GM12878 (cell line): ENCODE measurements around the gene COX19. TPM values are rescaled to one million over a fixed set of nuclear protein-coding genes. Genes with fewer than 3 reads are reported as not detected.

Experiments
- ATAC-seq: fragments of 200-7000 bp; cut with Tn5 transposase; 3 replicates; pipeline ENCODE4 v1.9.1; 2020; ENCODE audit warnings: mild to moderate bottlenecking, moderate library complexity
- BruUV-seq: library from RNA; stranded (reverse); fragments of 400-500 nt; replicated peaks from 2 replicates; lab custom pipeline; 2021; lab: Mats Ljungman, UMichigan
- CTCF ChIA-PET: fragments of 300-600 bp; sonication (Branson Sonifier 250); formaldehyde crosslinking; extraction: SDS; loops from one replicate; lab custom pipeline; 2021; ENCODE audit warnings: inconsistent platforms; lab: Yijun Ruan, JAX
- POLR2A ChIA-PET: fragments of 350-600 bp; formaldehyde crosslinking; extraction: SDS; loops from one replicate; lab custom pipeline; 2021; ENCODE audit warnings: inconsistent platforms; lab: Charles Lee
- RAD21 ChIA-PET: fragments of 300-600 bp; sonication (Branson Sonifier 250); formaldehyde crosslinking; loops from one replicate; lab custom pipeline; 2023; ENCODE audit warnings: antibody characterized with exemption; ENCODE audit not compliant: unreplicated experiment; lab: Charles Lee
- SMC1A ChIA-PET: fragments of 300-600 bp; sonication (Branson Sonifier 250); formaldehyde crosslinking; loops from one replicate; lab custom pipeline; 2023; ENCODE audit not compliant: unreplicated experiment, uncharacterized antibody; lab: Charles Lee
- DNase-seq: peaks from one replicate; pipeline ENCODE4 v3.0.0-alpha.2; 2011; ENCODE audit warnings: low read depth, low spot score
- FAIRE-seq: peaks from 3 replicates; lab custom pipeline; 2011; peaks lifted over from hg19 to GRCh38; lab: Jason Lieb, UNC
- H2AFZ ChIP-seq: 2 replicates; pipeline ENCODE4 v1.6.0; 2011; ENCODE audit warnings: low read depth, low read length, control low read depth; ENCODE audit not compliant: control insufficient read depth
- H3K27ac ChIP-seq: 2 replicates; pipeline ENCODE4 v1.5.1; 2011; ENCODE audit warnings: control low read depth; ENCODE audit not compliant: control insufficient read depth, insufficient read depth
- H3K27me3 ChIP-seq, 2 experiments: replicated peaks in 1 of 2; 2 replicates each; pipeline versions ENCODE4 v1.6.0 to v1.6.1; 2011; ENCODE audit warnings: low read length in 1 of 2; ENCODE audit not compliant: control insufficient read depth in 2 of 2, insufficient read depth in 2 of 2
- H3K36me3 ChIP-seq, 2 experiments: 2 replicates each; pipeline ENCODE4 v1.5.1; 2011; ENCODE audit warnings: low read length in 1 of 2; ENCODE audit not compliant: control insufficient read depth in 2 of 2, insufficient read depth in 2 of 2
- H3K4me1 ChIP-seq: 2 replicates; pipeline ENCODE4 v1.6.1; 2011; ENCODE audit warnings: mild to moderate bottlenecking, low read length, moderate library complexity, mixed read lengths; ENCODE audit not compliant: control insufficient read depth, insufficient read depth
- H3K4me2 ChIP-seq: 2 replicates; pipeline ENCODE4 v1.6.0; 2011; ENCODE audit warnings: control low read depth; ENCODE audit not compliant: control insufficient read depth, insufficient read depth
- H3K4me3 ChIP-seq: fragments of 200-600 bp; sonication (generic); 2 replicates; pipeline ENCODE4 v1.5.1; 2016
- H3K79me2 ChIP-seq: 2 replicates; pipeline ENCODE4 v1.6.0; 2011; ENCODE audit warnings: low read length; ENCODE audit not compliant: control insufficient read depth, insufficient read depth
- H3K9ac ChIP-seq: 2 replicates; pipeline ENCODE4 v1.8.0; 2011; ENCODE audit warnings: low read length, control low read depth, mixed read lengths; ENCODE audit not compliant: control insufficient read depth, insufficient read depth
- H3K9me3 ChIP-seq: replicated peaks from 3 replicates; pipeline ENCODE4 v1.5.1; 2011; ENCODE audit warnings: mild to moderate bottlenecking, low read length; ENCODE audit not compliant: control insufficient read depth, insufficient read depth
- H4K20me1 ChIP-seq: 2 replicates; pipeline ENCODE4 v1.6.0; 2011; ENCODE audit not compliant: control insufficient read depth, insufficient read depth
- KLF5 ChIP-seq: fragments of 450-650 bp; IDR thresholded peaks from 2 replicates; pipeline ENCODE4 v1.6.1; 2014; ENCODE audit warnings: mild to moderate bottlenecking; ENCODE audit not compliant: partially characterized antibody
- LARP7 ChIP-seq: fragments of 450-650 bp; IDR thresholded peaks from 2 replicates; pipeline ENCODE4 v1.6.1; 2017; ENCODE audit warnings: mild to moderate bottlenecking
- MYC ChIP-seq: IDR thresholded peaks from 2 replicates; pipeline ENCODE4 v1.6.1; 2011; ENCODE audit warnings: mild to moderate bottlenecking, low read length, moderate library complexity, inconsistent platforms; ENCODE audit not compliant: insufficient read depth, insufficient replicate concordance, insufficient read length, severe bottlenecking
- NBN ChIP-seq: fragments of 450-650 bp; IDR thresholded peaks from 2 replicates; pipeline ENCODE4 v1.6.1; 2016
- NR2C2 ChIP-seq: IDR thresholded peaks from 2 replicates; pipeline ENCODE4 v1.6.1; 2011; ENCODE audit warnings: borderline replicate concordance, low read depth; ENCODE audit not compliant: control insufficient read depth, insufficient read length
- NR2F1 ChIP-seq: fragments of 450-650 bp; conservative IDR thresholded peaks from 2 replicates; pipeline ENCODE4 v1.6.1; 2017; ENCODE audit warnings: mild to moderate bottlenecking
- PML ChIP-seq: IDR thresholded peaks from 2 replicates; pipeline ENCODE4 v1.6.1; 2012; ENCODE audit warnings: low read length, inconsistent platforms
- RBBP5 ChIP-seq: fragments of 200-600 bp; sonication (generic); conservative IDR thresholded peaks from 2 replicates; pipeline ENCODE4 v1.6.1; 2016
- SREBF2 ChIP-seq: IDR thresholded peaks from 2 replicates; pipeline ENCODE4 v1.6.1; 2012; ENCODE audit warnings: mild to moderate bottlenecking, low read length
- TAF1 ChIP-seq: IDR thresholded peaks from 2 replicates; pipeline ENCODE4 v1.6.1; 2011; ENCODE audit warnings: mild to moderate bottlenecking, low read depth, low read length, borderline replicate concordance
- YY1 ChIP-seq: IDR thresholded peaks from 2 replicates; pipeline ENCODE4 v1.6.1; 2011; ENCODE audit warnings: low read depth, mild to moderate bottlenecking, low read length
- WGBS: methylation state at CpG from one replicate; pipeline ENCODE4 v1.1.6; 2016; ENCODE audit warnings: low lambda C conversion rate; ENCODE audit not compliant: insufficient replicate concordance, insufficient coverage; ENCODE audit errors: missing lambda C conversion rate; 5-methylcytosine and 5-hydroxymethylcytosine counted together
- in situ Hi-C: fragments of 300-500 bp; cut with MboI; formaldehyde crosslinking; loops from 9 replicates; pipeline ENCODE4 v1.14.3; 2018; ENCODE audit warnings: mixed read lengths
- intact Hi-C: fragments of 100-400 bp; cut with micrococcal nuclease; formaldehyde crosslinking; loops from one replicate; pipeline ENCODE4 v1.14.2; 2022; ENCODE audit not compliant: unreplicated experiment
- polyA plus RNA-seq, 11 experiments: library from polyadenylated mRNA; depleted of rRNA in 4 of 11; unstranded in 6 of 11; stranded (reverse) in 5 of 11; fragments of >200 nt; fragmentation: Nextera tagmentation in 4 of 11; fragmentation: Illumina TruSeq in 1 of 11; extraction: Ambion mirVana in 4 of 11; extraction: Trizol in 1 of 11; gene quantifications; 1 replicate in 1 of 11; 2 replicates in 10 of 11; pipeline versions ENCODE4 v1.2.1 to v1.2.3, GENCODE V29; 2011 to 2016; ENCODE audit warnings: inconsistent platforms in 2 of 11, missing spikeins in 2 of 11, low read depth in 1 of 11
- total RNA-seq, 4 experiments: library from RNA; depleted of rRNA in 3 of 4; stranded (reverse); fragments of >200 nt in 3 of 4; fragmentation: Illumina TruSeq in 1 of 4; extraction: Trizol in 1 of 4; gene quantifications; 2 replicates each; pipeline versions ENCODE4 v1.2.1 to v1.2.3, GENCODE V29; 2013 to 2021
- TF ChIP-seq, protein P1 (sequence below): IDR thresholded peaks from 2 replicates; pipeline ENCODE4 v1.6.1; 2012; ENCODE audit warnings: low read depth, low read length, improper control_type of control experiment

COX19 gene
- total and polyA plus RNA-seq, 10 of the 15 experiments (the other 5 are each of a cell fraction or from before 2014, with no cell fraction given): 3.7 to 17.9 (median 10.8) TPM

DNA sequence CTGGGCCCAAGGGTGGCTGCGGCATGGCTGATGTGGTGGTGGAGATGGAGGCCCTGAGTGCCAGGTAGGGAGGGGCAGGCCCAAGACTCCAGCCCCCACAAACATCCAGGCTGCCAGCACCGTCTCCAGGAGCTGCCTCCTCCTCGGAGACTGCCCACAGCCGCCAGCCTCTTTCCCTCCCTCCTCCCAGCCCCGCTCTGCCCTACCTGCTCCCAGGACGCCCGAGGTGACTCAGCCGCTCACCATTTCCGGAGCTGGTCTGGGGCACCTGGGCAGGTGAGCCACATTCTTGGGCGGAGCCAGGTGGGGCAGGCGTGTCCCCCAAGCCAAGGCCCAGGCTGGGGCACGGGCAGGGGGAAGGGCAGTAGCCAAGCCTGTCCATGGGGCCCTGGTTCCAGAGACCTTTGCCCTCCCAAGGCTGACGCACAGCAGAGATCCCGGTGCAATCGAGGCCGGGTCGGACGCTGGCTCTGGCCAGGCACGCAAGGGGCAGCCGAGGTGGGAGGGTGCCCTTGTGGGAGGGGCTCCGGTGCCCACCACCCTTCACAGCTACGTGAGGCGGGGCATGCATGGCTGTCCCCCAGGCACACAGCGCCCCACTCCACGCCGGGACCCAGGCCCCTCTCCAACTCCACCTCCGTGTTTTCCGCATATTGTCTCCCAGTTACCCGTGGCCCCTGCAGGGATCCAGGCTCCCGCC, 29.6 kb downstream of the COX19 start:
- CTCF ChIA-PET: no interaction called here
- no peak overlapping the region for H3K4me3 ChIP-seq
- FAIRE-seq (no peak), ATAC-seq (no peak), DNase-seq (no peak)
- no peaks in the 10 kb centered on the region for H3K27me3 ChIP-seq
- SMC1A ChIA-PET: no interaction called here
- H3K4me2 ChIP-seq: no peak overlapping the region
- no peak overlapping the region for H3K9ac ChIP-seq
- H3K9me3 ChIP-seq: peaks cover 7% of the 10 kb centered on the region; the same call in 2 of the 3 replicates
- RAD21 ChIA-PET: no interaction called here
- H3K4me1 ChIP-seq: peaks cover 15% of the 10 kb centered on the region
- peaks cover 17% of the 10 kb centered on the region for H3K79me2 ChIP-seq
- H3K27ac ChIP-seq: no peak overlapping the region
- POLR2A ChIA-PET: no interaction called here
- H3K36me3 ChIP-seq: no peaks in the 10 kb centered on the region; a peak in 1 of 4 replicates
- intact Hi-C loops: no loop called here
- TF ChIP-seq YY1 (no peak), RBBP5 (no peak), MYC (no peak), NR2F1 (no peak), SREBF2 (no peak), NBN (no peak), PML (no peak), TAF1 (no peak), NR2C2 (no peak), KLF5 (no peak), LARP7 (no peak)
- TF ChIP-seq, protein P1, sequence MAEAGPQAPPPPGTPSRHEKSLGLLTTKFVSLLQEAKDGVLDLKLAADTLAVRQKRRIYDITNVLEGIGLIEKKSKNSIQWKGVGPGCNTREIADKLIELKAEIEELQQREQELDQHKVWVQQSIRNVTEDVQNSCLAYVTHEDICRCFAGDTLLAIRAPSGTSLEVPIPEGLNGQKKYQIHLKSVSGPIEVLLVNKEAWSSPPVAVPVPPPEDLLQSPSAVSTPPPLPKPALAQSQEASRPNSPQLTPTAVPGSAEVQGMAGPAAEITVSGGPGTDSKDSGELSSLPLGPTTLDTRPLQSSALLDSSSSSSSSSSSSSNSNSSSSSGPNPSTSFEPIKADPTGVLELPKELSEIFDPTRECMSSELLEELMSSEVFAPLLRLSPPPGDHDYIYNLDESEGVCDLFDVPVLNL: no peak
- H4K20me1 ChIP-seq: no peaks in the 10 kb centered on the region
- no peak overlapping the region for H2AFZ ChIP-seq
- in situ Hi-C loops: no loop called here
- WGBS: 95% methylated on average over 17 of the region's 30 CpGs
- BruUV-seq: no TSS peak
